ENCODE measurements around the gene ACACB.

- no peak for TF ChIP-seq ZFX (IDR thresholded peaks at IDR 0.05)
- TF ChIP-seq, protein P1, sequence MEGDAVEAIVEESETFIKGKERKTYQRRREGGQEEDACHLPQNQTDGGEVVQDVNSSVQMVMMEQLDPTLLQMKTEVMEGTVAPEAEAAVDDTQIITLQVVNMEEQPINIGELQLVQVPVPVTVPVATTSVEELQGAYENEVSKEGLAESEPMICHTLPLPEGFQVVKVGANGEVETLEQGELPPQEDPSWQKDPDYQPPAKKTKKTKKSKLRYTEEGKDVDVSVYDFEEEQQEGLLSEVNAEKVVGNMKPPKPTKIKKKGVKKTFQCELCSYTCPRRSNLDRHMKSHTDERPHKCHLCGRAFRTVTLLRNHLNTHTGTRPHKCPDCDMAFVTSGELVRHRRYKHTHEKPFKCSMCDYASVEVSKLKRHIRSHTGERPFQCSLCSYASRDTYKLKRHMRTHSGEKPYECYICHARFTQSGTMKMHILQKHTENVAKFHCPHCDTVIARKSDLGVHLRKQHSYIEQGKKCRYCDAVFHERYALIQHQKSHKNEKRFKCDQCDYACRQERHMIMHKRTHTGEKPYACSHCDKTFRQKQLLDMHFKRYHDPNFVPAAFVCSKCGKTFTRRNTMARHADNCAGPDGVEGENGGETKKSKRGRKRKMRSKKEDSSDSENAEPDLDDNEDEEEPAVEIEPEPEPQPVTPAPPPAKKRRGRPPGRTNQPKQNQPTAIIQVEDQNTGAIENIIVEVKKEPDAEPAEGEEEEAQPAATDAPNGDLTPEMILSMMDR (conservative IDR thresholded peaks at IDR 0.05), result no peak
Observed at GRCh38 chr12:109140560-109140959, 24.2 kb downstream of the ACACB start.
